ENCODE data around the gene SECISBP2L. TPM values are rescaled to one million over a fixed set of nuclear protein-coding genes. Genes with fewer than 3 reads are reported as not detected.

SECISBP2L gene
- total RNA-seq, 1 donor from 2014 or later = 9.7 TPM

DNA sequence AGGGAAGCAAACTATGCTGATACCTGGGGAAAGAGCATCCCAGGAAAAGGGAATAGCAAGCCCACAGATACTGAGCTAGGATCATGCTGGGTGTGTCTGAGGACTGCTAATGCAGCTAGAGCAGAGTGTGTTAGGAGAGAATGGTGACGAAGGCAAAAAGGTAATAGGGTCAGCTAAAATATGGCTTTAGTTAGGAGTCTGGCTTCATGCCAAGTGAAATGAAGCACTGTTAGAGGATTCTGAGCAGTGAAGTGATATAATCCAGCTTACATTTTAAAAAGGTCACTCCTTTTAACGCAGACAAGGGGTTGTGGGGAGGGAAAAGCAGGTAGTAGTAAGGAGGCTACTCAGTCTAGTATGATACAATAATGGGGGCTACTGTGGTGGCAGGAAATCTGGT lies 30.4 kb downstream of the SECISBP2L start:
- H3K4me3 ChIP-seq = no peak overlapping the region
- no peak for DNase-seq (ENCODE audit: low spot score in 2 of 2)
- no peaks in the 10 kb centered on the region for H3K4me1 ChIP-seq
- intact Hi-C loops (cut with DNase I) = no loop called here
- peaks cover 33 to 61% of the 10 kb centered on the region in 2 donors for H3K36me3 ChIP-seq
- no peak for TF ChIP-seq CTCF (IDR thresholded peaks at IDR 0.05)
- H3K27me3 ChIP-seq = no peaks in the 10 kb centered on the region
- no peak overlapping the region for H3K27ac ChIP-seq
- H3K9me3 ChIP-seq = no peaks in the 10 kb centered on the region

- no peak for TF ChIP-seq CTCF (IDR thresholded peaks at IDR 0.05)
- peaks cover 27 to 52% of the 10 kb centered on the region in 2 donors for H3K36me3 ChIP-seq
- intact Hi-C loops (cut with DNase I) = no loop called here
These were observed 46.9 kb downstream of the SECISBP2L start for GRCh38 chr15:48999314-48999713.

DNA sequence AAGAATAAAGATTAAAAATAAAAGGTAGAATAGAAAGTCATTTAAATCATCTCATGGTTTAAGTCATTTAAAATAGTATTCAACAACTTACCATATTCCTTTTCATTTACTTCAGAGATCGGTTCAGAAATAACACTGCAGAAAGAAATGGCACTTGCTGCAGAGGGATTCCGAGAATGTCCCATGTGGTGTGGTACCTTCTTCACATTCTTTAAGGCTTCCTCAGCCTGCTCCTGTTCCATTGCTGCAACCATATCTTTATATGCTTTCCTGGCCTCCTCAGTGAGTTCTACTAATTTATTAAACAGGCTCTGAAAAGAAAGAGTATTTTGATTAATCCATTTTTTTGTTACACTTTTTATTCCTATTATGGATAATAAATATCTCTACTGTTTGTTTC lies 50.0 kb downstream of the SECISBP2L start:
- Histone ChIP-seq H3K36me3 (peaks cover 41 to 71% of the 10 kb centered on the region in 2 donors), H3K27ac (no peak overlapping the region), H3K27me3 (no peaks in the 10 kb centered on the region), H3K4me1 (no peaks in the 10 kb centered on the region), H3K9me3 (no peaks in the 10 kb centered on the region), H3K4me3 (no peak overlapping the region)
- DNase-seq (ENCODE audit: low spot score in 2 of 2) = no peak
- no peak for TF ChIP-seq CTCF (IDR thresholded peaks at IDR 0.05)
- intact Hi-C loops (cut with DNase I) = no loop called here

More at GRCh38 chr15:48999314-48999713, 46.9 kb downstream of the SECISBP2L start:
- Histone ChIP-seq H3K9me3 (no peaks in the 10 kb centered on the region), H3K4me3 (no peak overlapping the region), H3K4me1 (no peaks in the 10 kb centered on the region), H3K27me3 (no peaks in the 10 kb centered on the region), H3K27ac (no peak overlapping the region)
- DNase-seq (ENCODE audit: low spot score in 2 of 2) = no peak

GRCh38 chr15:48993380-48993779 lies 52.9 kb downstream of the SECISBP2L start:
- intact Hi-C loops (cut with DNase I) = no loop called here
- DNase-seq (ENCODE audit: low spot score in 2 of 2) = no peak
- no peaks in the 10 kb centered on the region for H3K27me3 ChIP-seq
- no peak overlapping the region for H3K27ac ChIP-seq
- no peak overlapping the region for H3K4me3 ChIP-seq
- no peaks in the 10 kb centered on the region for H3K4me1 ChIP-seq
- peaks cover 25 to 58% of the 10 kb centered on the region in 2 donors for H3K36me3 ChIP-seq
- H3K9me3 ChIP-seq = no peaks in the 10 kb centered on the region
- no peak for TF ChIP-seq CTCF (IDR thresholded peaks at IDR 0.05)

GRCh38 chr15:48992545-48992944 lies 53.7 kb downstream of the SECISBP2L start:
- intact Hi-C loops (cut with DNase I) = no loop called here
- H3K36me3 ChIP-seq = peaks cover 19 to 56% of the 10 kb centered on the region in 2 donors

More at GRCh38 chr15:48992545-48992944, 53.7 kb downstream of the SECISBP2L start:
- H3K4me3 ChIP-seq = no peak overlapping the region
- H3K27ac ChIP-seq = no peak overlapping the region
- no peak for DNase-seq (ENCODE audit: low spot score in 2 of 2)
- H3K27me3 ChIP-seq = no peaks in the 10 kb centered on the region
- no peaks in the 10 kb centered on the region for H3K4me1 ChIP-seq
- TF ChIP-seq CTCF (IDR thresholded peaks at IDR 0.05) = no peak
- H3K9me3 ChIP-seq = no peaks in the 10 kb centered on the region
